Measurements from ENCODE around the gene DHRS4.
"Not testable (repeated sequence)": the region's sequence is repeated elsewhere in the genome, so short reads cannot be mapped to it uniquely, and the experiment has no call there.

Gene DHRS4

GRCh38 chr14:23933108-23933741, 20.3 kb upstream of the DHRS4 start:
- Mint-ChIP-seq H3K4me3 (no peak overlapping the region), H3K9me3 (no peaks in the 10 kb centered on the region), H3K27me3 (peaks cover 8 to 11% of the 10 kb centered on the region in 2 donors), H3K4me1 (peaks cover 0 to 5% of the 10 kb centered on the region in 2 donors), H3K36me3 (no peaks in the 10 kb centered on the region), H3K27ac (no peak overlapping the region)
- no peak for DNase-seq
- no peak for ATAC-seq (replicated peaks)

GRCh38 chr14:23933742-23934128, 19.8 kb upstream of the DHRS4 start:
- Mint-ChIP-seq H3K27ac (no peak overlapping the region), H3K27me3 (peaks cover 8 to 11% of the 10 kb centered on the region in 2 donors)

DNA sequence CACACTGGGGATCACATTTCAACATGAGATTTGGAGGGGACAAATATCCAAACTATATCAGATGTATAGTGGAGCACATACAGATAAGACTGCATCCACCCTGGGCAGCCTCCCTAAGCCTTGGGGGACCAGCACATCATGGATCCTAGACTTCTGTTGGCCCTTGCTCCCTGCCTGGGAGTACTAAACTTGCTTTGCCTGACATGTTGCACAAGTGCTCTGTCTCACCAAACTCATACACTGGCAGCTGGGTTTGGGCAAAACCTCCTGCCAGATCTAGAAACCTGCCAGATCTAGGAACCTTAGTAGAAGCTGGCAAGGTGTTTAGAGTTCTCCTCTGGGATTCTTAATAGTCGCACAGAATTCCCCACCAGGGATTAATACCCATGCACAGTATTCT, 18.4 kb upstream of the DHRS4 start:
- H3K9me3 Mint-ChIP-seq: no peaks in the 10 kb centered on the region
- H3K4me3 Mint-ChIP-seq: no peak overlapping the region
- no peak overlapping the region for H3K27ac Mint-ChIP-seq
- DNase-seq (no peak), ATAC-seq (replicated peaks) (no peak)
- H3K27me3 Mint-ChIP-seq: peaks cover 4 to 6% of the 10 kb centered on the region in 2 donors
- H3K36me3 Mint-ChIP-seq: peaks cover 5% of the 10 kb centered on the region in 2 donors
- peaks cover 0 to 8% of the 10 kb centered on the region in 2 donors for H3K4me1 Mint-ChIP-seq

More at GRCh38 chr14:23933742-23934128, 19.8 kb upstream of the DHRS4 start:
- Mint-ChIP-seq H3K36me3 (no peaks in the 10 kb centered on the region), H3K9me3 (no peaks in the 10 kb centered on the region), H3K4me1 (peaks cover 0 to 5% of the 10 kb centered on the region in 2 donors), H3K4me3 (no peak overlapping the region)
- DNase-seq (no peak), ATAC-seq (replicated peaks) (no peak)

GRCh38 chr14:23936084-23936829, 17.3 kb upstream of the DHRS4 start:
- ATAC-seq (replicated peaks) (no peak), DNase-seq (no peak)
- H3K4me1 Mint-ChIP-seq: peaks cover 0 to 15% of the 10 kb centered on the region in 2 donors
- H3K9me3 Mint-ChIP-seq: no peaks in the 10 kb centered on the region
- no peak overlapping the region for H3K4me3 Mint-ChIP-seq
- no peak overlapping the region for H3K27ac Mint-ChIP-seq
- peaks cover 8 to 13% of the 10 kb centered on the region in 2 donors for H3K36me3 Mint-ChIP-seq
- peaks cover 0 to 6% of the 10 kb centered on the region in 2 donors for H3K27me3 Mint-ChIP-seq

DNA sequence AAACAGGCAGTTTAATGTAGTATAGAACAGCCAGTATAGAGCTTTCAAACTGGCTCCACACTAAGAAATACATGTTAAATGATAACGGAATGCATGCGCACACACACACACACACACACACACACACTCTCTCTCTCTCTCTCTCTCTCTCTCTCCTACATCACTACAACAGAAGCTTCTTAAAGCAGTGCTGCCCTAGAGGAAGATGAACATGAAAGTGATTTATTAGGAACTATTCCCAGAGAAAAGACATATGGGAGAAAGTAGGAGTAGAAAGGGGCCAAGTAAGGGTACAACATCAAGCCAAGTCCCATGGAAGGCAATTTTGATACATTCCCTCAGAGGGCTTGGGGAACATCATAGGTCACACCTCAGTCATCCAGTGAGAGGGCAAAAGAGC, 16.4 kb upstream of the DHRS4 start:
- Mint-ChIP-seq H3K9me3 (no peaks in the 10 kb centered on the region), H3K27me3 (peaks cover 0 to 6% of the 10 kb centered on the region in 2 donors), H3K4me3 (no peak overlapping the region), H3K4me1 (peaks cover 0 to 15% of the 10 kb centered on the region in 2 donors), H3K36me3 (peaks cover 8 to 13% of the 10 kb centered on the region in 2 donors), H3K27ac (no peak overlapping the region)
- ATAC-seq (replicated peaks): no peak
- DNase-seq: no peak

- Mint-ChIP-seq H3K27me3 (no peaks in the 10 kb centered on the region), H3K9me3 (no peaks in the 10 kb centered on the region)
- DNase-seq: no peak
Observed at GRCh38 chr14:23938823-23939222, 14.7 kb upstream of the DHRS4 start.

DNA sequence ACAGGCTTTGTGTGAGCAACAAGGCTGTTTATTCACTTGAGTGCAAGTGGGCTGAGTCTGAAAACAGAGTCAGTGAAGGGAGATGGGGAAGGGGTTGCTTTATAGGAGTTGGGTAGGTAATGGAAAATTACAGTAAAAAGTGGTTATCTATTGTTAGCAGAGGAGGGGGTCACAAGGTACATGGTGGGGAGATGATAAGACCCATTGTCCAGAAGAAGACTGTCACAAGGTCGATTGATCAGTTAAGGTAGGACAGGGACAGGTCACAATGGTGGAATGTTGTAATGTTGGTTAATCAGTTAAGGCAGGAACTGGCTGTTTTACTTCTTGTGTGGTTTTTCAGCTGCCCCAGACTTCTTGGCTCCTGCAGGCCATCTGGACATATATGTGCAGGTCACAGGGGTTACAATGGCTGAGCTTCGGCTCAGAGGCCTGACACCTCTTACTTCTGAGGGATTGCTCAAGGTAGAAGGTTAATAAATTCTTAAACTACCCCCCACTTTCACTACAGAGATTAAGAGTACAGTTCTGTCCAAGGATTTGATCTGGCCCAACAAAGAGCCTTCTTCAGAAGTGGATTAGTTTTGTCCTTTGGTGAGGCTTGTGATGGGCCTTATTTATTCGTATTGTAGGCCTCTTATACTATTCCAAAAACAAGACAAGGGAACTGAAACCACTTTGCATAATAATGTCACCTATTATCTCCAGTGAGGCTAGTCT, 13.8 kb upstream of the DHRS4 start:
- H3K27me3 Mint-ChIP-seq: no peaks in the 10 kb centered on the region
- no peak overlapping the region for H3K27ac Mint-ChIP-seq

More at GRCh38 chr14:23938823-23939222, 14.7 kb upstream of the DHRS4 start:
- Mint-ChIP-seq H3K4me1 (peaks cover 7 to 15% of the 10 kb centered on the region in 2 donors), H3K36me3 (peaks cover 11 to 21% of the 10 kb centered on the region in 2 donors), H3K4me3 (no peak overlapping the region), H3K27ac (no peak overlapping the region)
- ATAC-seq (replicated peaks): no peak

DNA sequence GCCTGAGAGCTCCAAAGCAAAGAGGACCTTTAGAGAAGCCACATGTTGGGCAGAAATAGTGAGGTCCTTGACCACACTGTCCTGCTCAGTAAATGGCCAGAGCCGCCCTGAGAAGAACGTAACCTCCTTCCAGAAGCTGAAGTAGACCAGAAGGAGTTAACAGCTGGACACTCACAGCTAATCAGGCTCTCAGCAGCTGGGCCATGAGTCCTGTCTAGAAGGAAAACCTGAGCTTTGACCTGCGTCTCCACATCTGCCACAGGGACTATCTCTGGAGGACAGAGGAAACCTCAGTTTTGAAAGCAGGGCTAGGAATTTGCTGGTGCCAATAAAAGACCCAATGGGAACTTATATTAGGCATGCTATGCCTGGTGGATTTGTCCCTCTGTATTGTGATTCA, 12.3 kb upstream of the DHRS4 start:
- ATAC-seq (replicated peaks) (no peak), DNase-seq (no peak)
- peaks cover 10 to 17% of the 10 kb centered on the region in 2 donors for H3K4me1 Mint-ChIP-seq
- no peaks in the 10 kb centered on the region for H3K27me3 Mint-ChIP-seq
- no peak overlapping the region for H3K4me3 Mint-ChIP-seq
- H3K36me3 Mint-ChIP-seq: peaks cover 11 to 21% of the 10 kb centered on the region in 2 donors
- H3K27ac Mint-ChIP-seq: no peak overlapping the region
- H3K9me3 Mint-ChIP-seq: no peaks in the 10 kb centered on the region

More for the DNA sequence above, 13.8 kb upstream of the DHRS4 start:
- H3K36me3 Mint-ChIP-seq: peaks cover 11 to 21% of the 10 kb centered on the region in 2 donors
- H3K4me1 Mint-ChIP-seq: peaks cover 8 to 15% of the 10 kb centered on the region in 2 donors
- H3K4me3 Mint-ChIP-seq: no peak overlapping the region
- H3K9me3 Mint-ChIP-seq: no peaks in the 10 kb centered on the region
- ATAC-seq (replicated peaks): no peak
- DNase-seq: no peak

DNA sequence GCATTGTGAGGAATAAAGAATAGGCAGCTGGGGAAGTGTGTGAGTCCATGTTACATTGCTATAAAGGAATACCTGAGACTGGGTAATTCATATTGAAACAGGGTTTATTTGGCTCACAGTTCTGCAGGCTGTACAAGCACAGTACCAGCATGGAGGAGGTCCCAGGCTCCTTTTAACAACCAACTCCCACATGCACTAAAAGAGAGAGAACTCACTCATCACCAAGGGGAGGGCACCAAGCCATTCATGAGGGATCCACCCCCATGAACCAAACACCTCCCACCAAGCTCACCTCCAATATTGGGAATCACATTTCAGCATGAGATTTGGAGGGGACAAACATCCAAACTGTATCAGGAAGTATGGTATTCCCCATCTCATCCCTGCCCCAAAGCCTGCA, 11.9 kb upstream of the DHRS4 start:
- Mint-ChIP-seq H3K4me1 (peaks cover 14 to 21% of the 10 kb centered on the region in 2 donors), H3K27me3 (no peaks in the 10 kb centered on the region), H3K36me3 (peaks cover 11 to 21% of the 10 kb centered on the region in 2 donors), H3K9me3 (no peaks in the 10 kb centered on the region), H3K27ac (no peak overlapping the region), H3K4me3 (no peak overlapping the region)
- DNase-seq (no peak), ATAC-seq (replicated peaks) (no peak)

DNA sequence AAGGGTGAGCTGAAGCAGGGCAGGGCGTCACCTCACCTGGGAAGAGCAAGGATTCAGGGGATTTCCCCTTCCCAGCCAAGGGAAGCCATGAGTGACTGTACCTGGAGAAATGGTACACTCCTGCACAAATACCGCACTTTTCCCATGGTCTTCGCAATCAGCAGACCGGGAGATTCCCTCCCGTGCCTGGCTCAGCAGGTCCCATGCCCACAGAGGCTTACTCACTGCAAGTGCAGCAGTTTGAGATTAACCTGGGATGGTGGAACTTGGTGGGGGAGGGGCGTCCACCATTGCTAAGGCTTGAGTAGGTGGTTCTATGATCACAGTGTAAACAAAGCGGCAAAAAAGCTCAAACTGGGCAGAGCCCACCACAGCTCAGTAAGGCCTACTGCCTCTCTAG, 11.0 kb upstream of the DHRS4 start:
- Mint-ChIP-seq H3K4me1 (peaks cover 16 to 27% of the 10 kb centered on the region in 2 donors), H3K4me3 (no peak overlapping the region), H3K9me3 (no peaks in the 10 kb centered on the region), H3K27me3 (no peaks in the 10 kb centered on the region), H3K27ac (no peak overlapping the region), H3K36me3 (peaks cover 13 to 21% of the 10 kb centered on the region in 2 donors)
- DNase-seq (no peak), ATAC-seq (replicated peaks) (no peak)

GRCh38 chr14:23949069-23949468, 4.5 kb upstream of the DHRS4 start:
- DNase-seq; H3K9me3 Mint-ChIP-seq; H3K4me3 Mint-ChIP-seq; H3K27ac Mint-ChIP-seq; ATAC-seq (replicated peaks); H3K27me3 Mint-ChIP-seq: not testable (repeated sequence)
- peaks cover 21 to 36% of the 10 kb centered on the region in 2 donors for H3K4me1 Mint-ChIP-seq
- H3K36me3 Mint-ChIP-seq: peaks cover 4 to 14% of the 10 kb centered on the region in 2 donors

DNA sequence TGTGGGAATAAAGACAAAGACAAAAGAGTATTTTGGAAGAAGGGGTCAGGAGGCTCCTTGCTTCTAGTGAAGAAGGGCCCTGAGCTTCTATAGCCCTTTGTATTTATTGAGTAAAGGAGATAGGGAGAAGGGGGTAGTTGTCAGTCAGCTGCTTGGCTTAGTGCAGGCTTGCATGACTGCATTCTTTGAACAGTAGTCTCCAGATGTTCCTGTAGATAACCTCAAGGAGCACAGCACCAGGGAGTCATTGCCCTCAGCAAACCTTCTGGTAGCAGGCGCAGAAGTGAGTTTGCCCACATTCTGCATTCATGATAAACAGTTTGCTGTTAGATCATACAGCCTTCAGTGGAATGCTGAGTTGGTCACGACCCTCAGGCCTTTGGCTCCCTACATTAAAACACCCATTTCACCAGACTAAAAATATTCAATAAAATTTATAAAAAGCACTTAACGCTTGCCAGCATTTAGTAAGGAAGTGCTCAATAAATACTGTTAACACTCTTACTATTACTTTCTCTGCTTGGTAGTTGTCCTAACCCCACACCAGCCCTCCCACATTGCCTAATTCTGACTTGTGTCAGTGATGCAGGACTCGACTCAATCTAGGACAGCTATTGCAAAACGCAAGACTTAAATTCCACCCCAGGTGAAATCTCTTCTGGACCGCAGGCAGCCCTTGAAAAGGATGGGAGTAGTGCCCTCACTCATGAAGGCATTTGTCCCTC, 3.0 kb upstream of the DHRS4 start:
- ATAC-seq (replicated peaks) (no peak), DNase-seq (no peak)
- peaks cover 24 to 45% of the 10 kb centered on the region in 2 donors for H3K4me1 Mint-ChIP-seq
- H3K36me3 Mint-ChIP-seq: peaks cover 4 to 16% of the 10 kb centered on the region in 2 donors
- no peak overlapping the region for H3K4me3 Mint-ChIP-seq
- no peak overlapping the region for H3K27ac Mint-ChIP-seq
- no peaks in the 10 kb centered on the region for H3K9me3 Mint-ChIP-seq
- no peaks in the 10 kb centered on the region for H3K27me3 Mint-ChIP-seq

DNA sequence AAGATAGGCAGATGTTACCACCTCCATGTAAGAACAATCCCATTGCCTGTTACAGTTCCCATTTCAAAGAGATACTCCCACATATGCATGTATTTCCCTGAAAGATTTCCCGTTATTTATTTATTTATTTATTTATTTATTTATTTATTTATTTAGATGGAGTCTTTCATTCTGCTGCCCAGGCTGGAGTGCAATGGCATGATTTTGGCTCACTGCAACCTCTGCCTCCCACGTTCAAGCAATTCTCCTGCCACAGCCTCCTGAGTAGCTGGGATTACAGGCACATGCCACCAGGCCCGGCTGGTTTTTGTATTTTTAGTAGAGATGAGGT, 2.5 kb upstream of the DHRS4 start:
- H3K9me3 Mint-ChIP-seq; H3K27ac Mint-ChIP-seq; ATAC-seq (replicated peaks); DNase-seq; H3K4me3 Mint-ChIP-seq; H3K27me3 Mint-ChIP-seq: not testable (repeated sequence)
- peaks cover 23 to 44% of the 10 kb centered on the region in 2 donors for H3K4me1 Mint-ChIP-seq
- H3K36me3 Mint-ChIP-seq: peaks cover 4 to 21% of the 10 kb centered on the region in 2 donors

- Mint-ChIP-seq H3K4me3 (no peak overlapping the region), H3K27ac (no peak overlapping the region), H3K4me1 (peaks cover 21 to 38% of the 10 kb centered on the region in 2 donors), H3K27me3 (no peaks in the 10 kb centered on the region), H3K36me3 (peaks cover 7 to 24% of the 10 kb centered on the region in 2 donors), H3K9me3 (no peaks in the 10 kb centered on the region)
- ATAC-seq (replicated peaks): no peak
- DNase-seq: no peak
Observed at GRCh38 chr14:23951590-23952201, 1.9 kb upstream of the DHRS4 start.
